RKO (cell line): ENCODE results near the gene SLC6A18.

Experiments
- DNase-seq: peaks from one replicate; pipeline ENCODE4 v3.0.0-alpha.2; 2016; ENCODE audit warnings: low spot score

SLC6A18 gene

DNA sequence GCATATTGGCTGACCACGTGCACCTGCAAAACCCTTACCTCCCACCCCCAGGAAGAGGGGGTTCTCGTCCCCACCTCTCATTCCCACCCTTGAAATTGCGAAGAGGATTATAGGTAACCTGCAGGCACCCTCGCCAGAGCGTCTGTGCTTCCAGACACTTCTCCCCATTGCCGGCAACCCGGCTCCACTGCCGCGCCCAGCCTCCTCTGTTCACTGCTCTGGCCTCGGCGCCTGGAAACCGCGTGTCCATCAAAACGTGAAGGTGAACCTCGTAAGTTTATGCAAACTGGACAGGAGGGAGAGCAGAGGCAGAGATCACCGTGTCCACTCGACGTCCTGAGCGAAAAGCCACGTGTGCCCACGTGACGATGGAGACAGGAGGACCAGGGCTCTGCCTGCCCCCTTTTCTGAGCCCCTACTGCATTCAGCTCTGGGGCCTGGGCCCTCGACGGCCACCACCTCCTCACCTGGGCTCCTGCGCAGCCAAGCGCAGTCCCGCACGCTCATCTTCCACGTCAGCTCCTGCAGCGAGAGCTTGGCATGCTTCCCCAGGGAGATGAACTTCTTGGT, 67.8 kb downstream of the SLC6A18 start:
- no peak for DNase-seq

DNA sequence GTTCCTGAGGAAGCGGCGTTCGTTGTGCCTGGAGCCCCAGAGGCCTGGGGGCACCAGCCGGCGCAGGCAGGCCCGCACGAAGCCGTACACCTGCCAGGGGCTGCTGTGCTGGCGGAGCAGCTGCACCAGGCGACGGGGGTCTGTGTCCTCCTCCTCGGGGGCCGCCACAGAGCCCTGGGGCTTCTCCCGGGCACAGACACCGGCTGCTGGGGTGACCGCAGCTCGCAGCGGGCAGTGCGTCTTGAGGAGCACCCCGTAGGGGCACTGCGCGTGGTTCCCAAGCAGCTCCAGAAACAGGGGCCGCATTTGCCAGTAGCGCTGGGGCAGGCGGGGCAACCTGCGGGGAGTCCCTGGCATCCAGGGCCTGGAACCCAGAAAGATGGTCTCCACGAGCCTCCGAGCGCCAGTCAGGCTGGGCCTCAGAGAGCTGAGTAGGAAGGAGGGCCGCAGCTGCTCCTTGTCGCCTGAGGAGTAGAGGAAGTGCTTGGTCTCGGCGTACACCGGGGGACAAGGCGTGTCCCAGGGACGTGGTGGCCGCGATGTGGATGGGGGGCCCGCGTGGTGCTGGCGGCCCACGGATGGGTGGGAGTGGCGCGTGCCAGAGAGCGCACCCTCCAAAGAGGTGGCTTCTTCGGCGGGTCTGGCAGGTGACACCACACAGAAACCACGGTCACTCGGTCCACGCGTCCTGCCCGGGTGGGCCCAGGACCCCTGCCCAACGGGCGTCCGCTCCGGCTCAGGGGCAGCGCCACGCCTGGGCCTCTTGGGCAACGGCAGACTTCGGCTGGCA, 68.4 kb downstream of the SLC6A18 start:
- no peak for DNase-seq

DNA sequence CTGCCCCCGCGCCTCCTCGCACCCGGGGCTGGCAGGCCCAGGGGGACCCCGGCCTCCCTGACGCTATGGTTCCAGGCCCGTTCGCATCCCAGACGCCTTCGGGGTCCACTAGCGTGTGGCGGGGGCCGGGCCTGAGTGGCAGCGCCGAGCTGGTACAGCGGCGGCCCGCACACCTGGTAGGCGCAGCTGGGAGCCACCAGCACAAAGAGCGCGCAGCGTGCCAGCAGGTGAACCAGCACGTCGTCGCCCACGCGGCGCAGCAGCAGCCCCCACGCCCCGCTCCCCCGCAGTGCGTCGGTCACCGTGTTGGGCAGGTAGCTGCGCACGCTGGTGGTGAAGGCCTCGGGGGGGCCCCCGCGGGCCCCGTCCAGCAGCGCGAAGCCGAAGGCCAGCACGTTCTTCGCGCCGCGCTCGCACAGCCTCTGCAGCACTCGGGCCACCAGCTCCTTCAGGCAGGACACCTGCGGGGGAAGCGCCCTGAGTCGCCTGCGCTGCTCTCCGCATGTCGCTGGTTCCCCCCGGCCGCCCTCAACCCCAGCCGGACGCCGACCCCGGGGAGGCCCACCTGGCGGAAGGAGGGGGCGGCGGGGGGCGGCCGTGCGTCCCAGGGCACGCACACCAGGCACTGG, 69.1 kb downstream of the SLC6A18 start:
- no peak for DNase-seq

DNA sequence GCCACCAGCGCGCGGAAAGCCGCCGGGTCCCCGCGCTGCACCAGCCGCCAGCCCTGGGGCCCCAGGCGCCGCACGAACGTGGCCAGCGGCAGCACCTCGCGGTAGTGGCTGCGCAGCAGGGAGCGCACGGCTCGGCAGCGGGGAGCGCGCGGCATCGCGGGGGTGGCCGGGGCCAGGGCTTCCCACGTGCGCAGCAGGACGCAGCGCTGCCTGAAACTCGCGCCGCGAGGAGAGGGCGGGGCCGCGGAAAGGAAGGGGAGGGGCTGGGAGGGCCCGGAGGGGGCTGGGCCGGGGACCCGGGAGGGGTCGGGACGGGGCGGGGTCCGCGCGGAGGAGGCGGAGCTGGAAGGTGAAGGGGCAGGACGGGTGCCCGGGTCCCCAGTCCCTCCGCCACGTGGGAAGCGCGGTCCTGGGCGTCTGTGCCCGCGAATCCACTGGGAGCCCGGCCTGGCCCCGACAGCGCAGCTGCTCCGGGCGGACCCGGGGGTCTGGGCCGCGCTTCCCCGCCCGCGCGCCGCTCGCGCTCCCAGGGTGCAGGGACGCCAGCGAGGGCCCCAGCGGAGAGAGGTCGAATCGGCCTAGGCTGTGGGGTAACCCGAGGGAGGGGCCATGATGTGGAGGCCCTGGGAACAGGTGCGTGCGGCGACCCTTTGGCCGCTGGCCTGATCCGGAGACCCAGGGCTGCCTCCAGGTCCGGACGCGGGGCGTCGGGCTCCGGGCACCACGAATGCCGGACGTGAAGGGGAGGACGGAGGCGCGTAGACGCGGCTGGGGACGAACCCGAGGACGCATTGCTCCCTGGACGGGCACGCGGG, 69.9 kb downstream of the SLC6A18 start, which contains the start of gene TERT:
TSS of gene TERT (minus strand) at position 234 of the 815 bp plus-strand sequence. CDS start at position 155, 79 bp downstream.
- DNase-seq, result peak; percentile 26

DNA sequence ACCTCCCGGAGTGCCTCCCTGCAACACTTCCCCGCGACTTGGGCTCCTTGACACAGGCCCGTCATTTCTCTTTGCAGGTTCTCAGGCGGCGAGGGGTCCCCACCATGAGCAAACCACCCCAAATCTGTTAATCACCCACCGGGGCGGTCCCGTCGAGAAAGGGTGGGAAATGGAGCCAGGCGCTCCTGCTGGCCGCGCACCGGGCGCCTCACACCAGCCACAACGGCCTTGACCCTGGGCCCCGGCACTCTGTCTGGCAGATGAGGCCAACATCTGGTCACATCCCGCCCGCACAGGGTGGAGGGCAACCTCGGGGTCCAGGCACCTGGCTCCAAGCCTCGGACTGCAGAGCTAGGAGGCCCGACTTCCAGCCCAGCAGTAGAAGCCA, 70.5 kb downstream of the SLC6A18 start:
- DNase-seq, result no peak
